ENCODE results near the gene KIF3A. TPM values are rescaled to one million over a fixed set of nuclear protein-coding genes. Genes with fewer than 3 reads are reported as not detected.

Gene KIF3A
- total RNA-seq, 1 donor from 2014 or later: 27.6 TPM

- Mint-ChIP-seq H3K27ac (no peak overlapping the region), H3K27me3 (ENCODE audit: insufficient read depth, low read depth) (peaks cover under 1% of the 10 kb centered on the region), H3K4me3 (no peak overlapping the region), H3K4me1 (peaks cover 3% of the 10 kb centered on the region), H3K36me3 (no peaks in the 10 kb centered on the region), H3K9me3 (no peaks in the 10 kb centered on the region)
- Histone ChIP-seq H3K4me2 (no peak overlapping the region), H3F3A (ENCODE audit: low read depth) (no peaks in the 10 kb centered on the region), H3K27ac (no peak overlapping the region), H4K20me1 (ENCODE audit: low read depth) (no peaks in the 10 kb centered on the region), H3K9ac (no peak overlapping the region), H3K9me3 (ENCODE audit: low read depth) (no peaks in the 10 kb centered on the region), H3K27me3 (peaks cover 20% of the 10 kb centered on the region), H3K36me3 (no peaks in the 10 kb centered on the region), H3K4me3 (no peak overlapping the region), H2AFZ (replicated peaks) (no peak overlapping the region), H3K4me1 (no peaks in the 10 kb centered on the region), H3K79me2 (ENCODE audit: low read depth) (no peaks in the 10 kb centered on the region)
- DNase-seq (ENCODE audit: low spot score): no peak
- TF ChIP-seq EZH2phosphoT487 (IDR thresholded peaks at IDR 0.05) (no peak), EZH2 (IDR thresholded peaks at IDR 0.05) (no peak), CTCF (IDR thresholded peaks at IDR 0.05) (no peak)
Observed at GRCh38 chr5:132785365-132785764, 48.0 kb upstream of the KIF3A start.

DNA sequence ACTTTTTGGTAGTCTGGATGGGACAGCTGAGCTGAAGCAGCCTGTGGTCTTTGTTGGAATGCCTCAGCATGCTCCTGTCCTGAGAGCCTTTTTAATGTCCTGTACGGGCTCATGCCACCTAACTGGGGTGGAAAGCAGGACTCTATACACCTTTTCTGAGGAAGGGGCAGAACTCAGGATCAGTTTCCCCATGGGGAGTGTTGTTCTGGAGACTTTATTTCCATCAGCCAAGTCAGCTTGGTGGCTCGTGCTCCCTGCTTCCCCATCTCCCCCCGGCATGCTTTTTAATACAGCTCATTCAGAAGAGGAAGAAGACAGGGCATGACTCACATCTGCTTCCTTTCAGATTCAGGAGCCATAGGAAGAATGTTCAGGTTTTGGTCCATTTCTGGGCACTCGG, 44.8 kb upstream of the KIF3A start:
- Histone ChIP-seq H3K4me3 (no peak overlapping the region), H3K27ac (no peak overlapping the region), H4K20me1 (ENCODE audit: low read depth) (no peaks in the 10 kb centered on the region), H3K9ac (no peak overlapping the region), H3K36me3 (no peaks in the 10 kb centered on the region), H3F3A (ENCODE audit: low read depth) (peaks cover 18% of the 10 kb centered on the region), H3K79me2 (ENCODE audit: low read depth) (no peaks in the 10 kb centered on the region), H3K4me2 (no peak overlapping the region), H2AFZ (replicated peaks) (no peak overlapping the region), H3K4me1 (no peaks in the 10 kb centered on the region), H3K9me3 (ENCODE audit: low read depth) (no peaks in the 10 kb centered on the region), H3K27me3 (peaks cover 52% of the 10 kb centered on the region)
- Mint-ChIP-seq H3K4me3 (no peak overlapping the region), H3K27me3 (ENCODE audit: insufficient read depth, low read depth) (no peaks in the 10 kb centered on the region), H3K4me1 (peaks cover 4% of the 10 kb centered on the region), H3K36me3 (no peaks in the 10 kb centered on the region), H3K9me3 (no peaks in the 10 kb centered on the region), H3K27ac (no peak overlapping the region)
- no peak for DNase-seq (ENCODE audit: low spot score)
- TF ChIP-seq EZH2 (IDR thresholded peaks at IDR 0.05): no peak

DNA sequence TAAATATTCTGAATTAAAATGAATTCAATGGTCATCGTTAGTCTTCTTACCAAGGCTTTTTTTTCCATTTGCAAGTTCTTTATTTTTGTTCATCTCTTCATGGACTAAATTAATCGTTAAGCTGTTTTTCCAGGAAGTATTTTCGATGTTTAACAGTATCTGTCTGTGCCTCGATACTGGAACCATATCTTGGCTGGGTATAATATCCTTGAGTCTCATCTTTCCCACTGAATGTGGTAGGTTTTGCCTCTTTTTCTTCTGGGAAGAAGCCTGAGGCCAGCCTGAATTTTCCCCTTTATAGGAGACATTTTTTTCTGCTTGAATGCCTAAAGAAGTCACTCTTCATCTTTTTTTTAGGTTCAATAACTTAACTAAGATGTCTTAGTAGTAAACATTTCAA, 43.7 kb upstream of the KIF3A start:
- Histone ChIP-seq H4K20me1 (ENCODE audit: low read depth) (no peaks in the 10 kb centered on the region), H3K9ac (no peak overlapping the region), H2AFZ (replicated peaks) (no peak overlapping the region), H3K4me2 (no peak overlapping the region), H3K79me2 (ENCODE audit: low read depth) (no peaks in the 10 kb centered on the region), H3K27me3 (peaks cover 61% of the 10 kb centered on the region), H3K4me3 (no peak overlapping the region), H3K27ac (no peak overlapping the region), H3K36me3 (no peaks in the 10 kb centered on the region), H3K9me3 (ENCODE audit: low read depth) (no peaks in the 10 kb centered on the region), H3K4me1 (peaks cover 2% of the 10 kb centered on the region), H3F3A (ENCODE audit: low read depth) (peaks cover 24% of the 10 kb centered on the region)
- no peak for DNase-seq (ENCODE audit: low spot score)
- Mint-ChIP-seq H3K9me3 (no peaks in the 10 kb centered on the region), H3K36me3 (no peaks in the 10 kb centered on the region), H3K4me3 (no peak overlapping the region), H3K27ac (no peak overlapping the region), H3K27me3 (ENCODE audit: insufficient read depth, low read depth) (no peaks in the 10 kb centered on the region), H3K4me1 (peaks cover 6% of the 10 kb centered on the region)
- TF ChIP-seq EZH2phosphoT487 (IDR thresholded peaks at IDR 0.05) (no peak), EZH2 (IDR thresholded peaks at IDR 0.05) (no peak), CTCF (IDR thresholded peaks at IDR 0.05) (no peak)

GRCh38 chr5:132780577-132780976, 43.2 kb upstream of the KIF3A start:
- Mint-ChIP-seq H3K27me3 (ENCODE audit: insufficient read depth, low read depth) (no peaks in the 10 kb centered on the region), H3K36me3 (no peaks in the 10 kb centered on the region), H3K4me3 (no peak overlapping the region), H3K27ac (no peak overlapping the region), H3K9me3 (no peaks in the 10 kb centered on the region), H3K4me1 (peaks cover 11% of the 10 kb centered on the region)
- no peak overlapping the region for H3K4me2 ChIP-seq
- H3K4me1 ChIP-seq: peaks cover 7% of the 10 kb centered on the region
- TF ChIP-seq EZH2phosphoT487 (IDR thresholded peaks at IDR 0.05): no peak
- no peak for TF ChIP-seq EZH2 (IDR thresholded peaks at IDR 0.05)
- TF ChIP-seq CTCF (IDR thresholded peaks at IDR 0.05): no peak
- H3K9me3 ChIP-seq (ENCODE audit: low read depth): no peaks in the 10 kb centered on the region
- DNase-seq (ENCODE audit: low spot score): no peak
- peaks cover 65% of the 10 kb centered on the region for H3K27me3 ChIP-seq
- no peaks in the 10 kb centered on the region for H3K36me3 ChIP-seq
- H3K27ac ChIP-seq: no peak overlapping the region
- H2AFZ ChIP-seq (replicated peaks): no peak overlapping the region
- H4K20me1 ChIP-seq (ENCODE audit: low read depth): peaks cover 3% of the 10 kb centered on the region
- H3K4me3 ChIP-seq: no peak overlapping the region
- H3F3A ChIP-seq (ENCODE audit: low read depth): peaks cover 27% of the 10 kb centered on the region
- H3K79me2 ChIP-seq (ENCODE audit: low read depth): peaks cover under 1% of the 10 kb centered on the region
- no peak overlapping the region for H3K9ac ChIP-seq
